Endothelial cell of umbilical vein (primary cell): ENCODE results near the gene ANKRD33. TPM values are rescaled to one million over a fixed set of nuclear protein-coding genes. Genes with fewer than 3 reads are reported as not detected.

Source experiments
- BruUV-seq: library from RNA; stranded (reverse); fragments of 400-500 nt; replicated peaks from 2 replicates; lab custom pipeline; 2021; lab: Mats Ljungman, UMichigan
- CTCF ChIA-PET: fragments of 300-600, 350-600 bp; sonication (Branson Sonifier 250); formaldehyde crosslinking; loops from one replicate; lab custom pipeline; 2021; ENCODE audit warnings: antibody characterized with exemption, inconsistent platforms; lab: Charles Lee
- POLR2A ChIA-PET: fragments of 300-600, 350-600 bp; sonication (Branson Sonifier 250); formaldehyde crosslinking; loops from one replicate; lab custom pipeline; 2021; ENCODE audit warnings: antibody characterized with exemption, inconsistent platforms; lab: Charles Lee
- DNase-seq: peaks from one replicate; pipeline ENCODE4 v3.0.0-alpha.2; 2011; ENCODE audit warnings: low read depth, low spot score
- FAIRE-seq: peaks from 2 replicates; lab custom pipeline; 2011; peaks lifted over from hg19 to GRCh38; lab: Jason Lieb, UNC
- H2AFZ ChIP-seq: 2 replicates; pipeline ENCODE4 v1.6.0; 2012; ENCODE audit warnings: low read depth, low read length, control low read depth, inconsistent platforms
- H3K27ac ChIP-seq: 2 replicates; pipeline ENCODE4 v1.5.1; 2011; ENCODE audit warnings: low read depth, mild to moderate bottlenecking, control low read depth, low read length, moderate library complexity; ENCODE audit not compliant: insufficient read depth
- H3K27me3 ChIP-seq, 2 experiments: 2 replicates each; pipeline versions ENCODE4 v1.6.0 to v1.6.1; 2011; ENCODE audit warnings: low read length in 2 of 2, mixed read lengths in 1 of 2; ENCODE audit not compliant: control insufficient read depth in 2 of 2, insufficient read depth in 2 of 2
- H3K36me3 ChIP-seq, 2 experiments: 2 replicates in 1 of 2; 3 replicates in 1 of 2; pipeline ENCODE4 v1.5.1; 2011; ENCODE audit warnings: low read length in 2 of 2, mild to moderate bottlenecking in 1 of 2, moderate library complexity in 1 of 2; ENCODE audit not compliant: control insufficient read depth in 2 of 2, insufficient read depth in 2 of 2; ENCODE audit errors: extremely low read depth in 1 of 2
- H3K4me1 ChIP-seq: 3 replicates; pipeline ENCODE4 v1.5.1; 2011; ENCODE audit warnings: mild to moderate bottlenecking, low read length; ENCODE audit not compliant: control insufficient read depth, insufficient read depth; ENCODE audit errors: extremely low read depth
- H3K4me2 ChIP-seq: 2 replicates; pipeline ENCODE4 v1.6.1; 2011; ENCODE audit warnings: low read length, control low read depth, mixed read lengths; ENCODE audit not compliant: insufficient read depth
- H3K4me3 ChIP-seq, 3 experiments: fragments of 200-600 bp in 1 of 3; sonication (generic), shearing (Covaris generic) in 1 of 3; replicated peaks in 1 of 3; 2 replicates each; pipeline ENCODE4 v1.5.1; 2011 to 2016; ENCODE audit warnings: control low read depth in 3 of 3, low read length in 3 of 3, mild to moderate bottlenecking in 2 of 3, inconsistent platforms in 1 of 3, low read depth in 1 of 3, moderate library complexity in 1 of 3; ENCODE audit not compliant: insufficient read depth in 1 of 3
- H3K79me2 ChIP-seq: 2 replicates; pipeline ENCODE4 v1.6.0; 2012; ENCODE audit warnings: low read length, inconsistent platforms; ENCODE audit not compliant: control insufficient read depth, insufficient read depth
- H3K9ac ChIP-seq: replicated peaks from 2 replicates; pipeline ENCODE3; 2011; ENCODE audit warnings: low read length, control low read depth; ENCODE audit not compliant: insufficient read depth; ENCODE audit errors: extremely low read depth
- H3K9me1 ChIP-seq: replicated peaks from 3 replicates; pipeline ENCODE4 v1.6.0; 2011; ENCODE audit warnings: mild to moderate bottlenecking, low read length; ENCODE audit not compliant: control insufficient read depth, insufficient read depth; ENCODE audit errors: extremely low read depth
- H3K9me3 ChIP-seq: replicated peaks from 2 replicates; pipeline ENCODE4 v1.5.1; 2012; ENCODE audit warnings: low read length, inconsistent platforms; ENCODE audit not compliant: control insufficient read depth, insufficient read depth
- H4K20me1 ChIP-seq: replicated peaks from 2 replicates; pipeline ENCODE3; 2011; ENCODE audit warnings: mild to moderate bottlenecking, low read length; ENCODE audit not compliant: control insufficient read depth, insufficient read depth; ENCODE audit errors: extremely low read depth
- EZH2 ChIP-seq: IDR thresholded peaks from 2 replicates; pipeline ENCODE4 v1.6.1; 2012; ENCODE audit warnings: borderline replicate concordance, low read depth, mild to moderate bottlenecking, moderate library complexity, low read length, inconsistent platforms; ENCODE audit not compliant: severe bottlenecking
- FOS ChIP-seq: IDR thresholded peaks from 2 replicates; pipeline ENCODE4 v1.6.1; 2011; ENCODE audit warnings: mild to moderate bottlenecking, low read length, moderate library complexity, borderline replicate concordance; ENCODE audit not compliant: insufficient read depth
- GATA2 ChIP-seq: IDR thresholded peaks from 2 replicates; pipeline ENCODE4 v1.7.0; 2011; ENCODE audit warnings: low read depth, mild to moderate bottlenecking, moderate library complexity, mixed read lengths, low read length; ENCODE audit not compliant: insufficient read length, insufficient read depth
- JUN ChIP-seq: IDR thresholded peaks from 2 replicates; pipeline ENCODE4 v1.6.1; 2011; ENCODE audit warnings: borderline replicate concordance, low read depth; ENCODE audit not compliant: insufficient read length, insufficient read depth
- MAX ChIP-seq: IDR thresholded peaks from 2 replicates; pipeline ENCODE4 v1.6.1; 2011; ENCODE audit not compliant: insufficient read depth, insufficient read length
- POLR2A ChIP-seq: IDR thresholded peaks from 2 replicates; pipeline ENCODE4 v1.6.1; 2012; ENCODE audit warnings: low read depth, mild to moderate bottlenecking, control low read depth, low read length
- POLR2AphosphoS5 ChIP-seq: IDR thresholded peaks from 2 replicates; pipeline ENCODE4 v1.6.1; 2012; ENCODE audit warnings: low read depth, mild to moderate bottlenecking, control low read depth, low read length, moderate library complexity; ENCODE audit not compliant: insufficient read depth
- dilution Hi-C: fragments of 300-500 bp; cut with MboI; formaldehyde crosslinking; loops from one replicate; pipeline ENCODE4 v1.15.0; 2019; ENCODE audit warnings: low sequenced_read_pairs; ENCODE audit not compliant: extremely low pct_ligation_motif_present
- intact Hi-C: fragments of 100-400 bp; cut with micrococcal nuclease; formaldehyde crosslinking; loops from one replicate; pipeline ENCODE4 v1.10.0; 2022
- polyA plus RNA-seq, 4 experiments: library from polyadenylated mRNA; depleted of rRNA in 3 of 4; stranded (reverse) in 3 of 4; unstranded in 1 of 4; fragments of >200 nt; gene quantifications; 2 replicates each; pipeline versions ENCODE4 v1.2.1 to v1.2.3, GENCODE V29; 2011 to 2012; ENCODE audit warnings: missing spikeins in 1 of 4
- total RNA-seq: library from RNA; stranded (reverse); gene quantifications from 2 replicates; pipeline ENCODE4 v1.2.3, GENCODE V29; 2021

The ANKRD33 gene
- total and polyA plus RNA-seq, 2 donors (not counting 3 experiments of a cell fraction or from before 2014, with no cell fraction given): 0.80 to 1.2 TPM

- POLR2A ChIA-PET: no interaction called here
- dilution Hi-C loops: no loop called here
- no peak for TF ChIP-seq JUN
- TF ChIP-seq POLR2A: no peak
- DNase-seq (no peak), FAIRE-seq (no peak)
- Histone ChIP-seq H3K9ac (no peak overlapping the region), H3K79me2 (no peaks in the 10 kb centered on the region), H3K4me3 (no peak overlapping the region), H2AFZ (no peak overlapping the region), H3K9me1 (no peaks in the 10 kb centered on the region), H3K4me2 (no peak overlapping the region), H3K36me3 (no peaks in the 10 kb centered on the region), H4K20me1 (no peaks in the 10 kb centered on the region), H3K27me3 (no peaks in the 10 kb centered on the region), H3K4me1 (peaks cover 12% of the 10 kb centered on the region), H3K9me3 (no peaks in the 10 kb centered on the region), H3K27ac (no peak overlapping the region)
- no TSS peak for BruUV-seq
- CTCF ChIA-PET: interaction anchor here (0.6 to 4.7 kb wide), 4 partner anchors 18 to 430 kb away, joined by 3 to 34 read pairs (median 5); no protein-coding TSS in a partner anchor
- intact Hi-C loops: no loop called here
Measured at GRCh38 chr12:51850965-51851299, 37.0 kb upstream of the ANKRD33 start.

- Histone ChIP-seq H3K27me3 (no peaks in the 10 kb centered on the region), H3K4me2 (no peak overlapping the region), H3K9me3 (no peaks in the 10 kb centered on the region), H3K27ac (no peak overlapping the region), H3K4me3 (no peak overlapping the region), H4K20me1 (no peaks in the 10 kb centered on the region), H3K4me1 (peaks cover 15% of the 10 kb centered on the region), H2AFZ (no peak overlapping the region), H3K9me1 (no peaks in the 10 kb centered on the region), H3K36me3 (no peaks in the 10 kb centered on the region), H3K9ac (no peak overlapping the region), H3K79me2 (no peaks in the 10 kb centered on the region)
- BruUV-seq: no TSS peak
- dilution Hi-C loops: no loop called here
- DNase-seq (no peak), FAIRE-seq (no peak)
- CTCF ChIA-PET: interaction anchor here (0.6 to 4.7 kb wide), 6 partner anchors 18 to 431 kb away, joined by 3 to 34 read pairs (median 4); no protein-coding TSS in a partner anchor
- no peak for TF ChIP-seq MAX
- no peak for TF ChIP-seq EZH2
- TF ChIP-seq FOS: no peak
- no peak for TF ChIP-seq POLR2AphosphoS5
- no peak for TF ChIP-seq GATA2
- POLR2A ChIA-PET: no interaction called here
- intact Hi-C loops: no loop called here
Measured at GRCh38 chr12:51851413-51852124, 36.3 kb upstream of the ANKRD33 start.
